Vagina (tissue), 2 donors: ENCODE measurements around the gene PTPRK.

Source experiments
- CTCF ChIP-seq, 3 experiments: fragments of 450-650 bp in 2 of 3; fragments of 200-600 bp in 1 of 3; sonication (generic) in 1 of 3; IDR thresholded peaks; one replicate each; pipeline ENCODE4 v1.5.1; 2017 to 2019; ENCODE audit warnings: antibody characterized with exemption in 3 of 3, mild to moderate bottlenecking in 2 of 3, moderate library complexity in 2 of 3
- POLR2A ChIP-seq, 2 donors: fragments of 450-650 bp; IDR thresholded peaks; one replicate each; pipeline ENCODE4 v1.6.1; 2017; ENCODE audit warnings: antibody characterized with exemption in 2 of 2, mild to moderate bottlenecking in 2 of 2, moderate library complexity in 2 of 2

DNA sequence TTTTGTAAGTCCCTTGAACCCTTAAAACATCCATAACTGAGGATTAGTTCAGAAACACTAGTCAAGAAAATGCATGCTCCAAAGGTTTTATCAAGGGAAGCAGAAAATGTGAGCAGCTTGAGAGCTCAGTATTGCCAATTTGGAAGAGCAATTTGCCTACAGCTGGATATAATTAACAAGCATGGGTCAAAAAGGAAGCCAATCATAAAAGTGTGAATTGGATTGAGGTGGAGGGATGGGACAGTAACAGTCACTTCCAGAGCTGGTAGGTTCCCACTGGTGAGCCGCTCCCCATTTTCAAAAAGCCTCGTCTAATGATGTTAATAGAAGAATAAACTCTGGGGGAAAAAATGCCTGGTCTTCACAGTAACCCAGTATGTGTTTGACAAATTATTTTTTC lies 5.0 kb upstream of the PTPRK start:
- no peak for TF ChIP-seq POLR2A (IDR thresholded peaks at IDR 0.05)
- TF ChIP-seq CTCF (IDR thresholded peaks at IDR 0.05) = no peak
